GM18517 (cell line): ENCODE data around the gene LAPTM5.
A peak's percentile ranks its signal among the peaks of the same experiment; 100 is the strongest.

ENCODE experiments used
- ATAC-seq: cut with Tn5 transposase; IDR thresholded peaks from one replicate; pipeline ENCODE4 v1.9.1; 2021; ENCODE audit warnings: mild to moderate bottlenecking, moderate library complexity; ENCODE audit not compliant: unreplicated experiment

Gene LAPTM5

GRCh38 chr1:30720271-30721223 lies 37.0 kb downstream of the LAPTM5 start:
- no peak for ATAC-seq

GRCh38 chr1:30719406-30720270 lies 37.9 kb downstream of the LAPTM5 start:
- ATAC-seq = no peak

GRCh38 chr1:30718636-30719405 lies 38.8 kb downstream of the LAPTM5 start:
- ATAC-seq = peak; percentile 47

GRCh38 chr1:30718091-30718635 lies 39.4 kb downstream of the LAPTM5 start:
- ATAC-seq = peak; percentile 64

GRCh38 chr1:30716646-30717045 lies 40.9 kb downstream of the LAPTM5 start:
- ATAC-seq = no peak

GRCh38 chr1:30715886-30716285 lies 41.7 kb downstream of the LAPTM5 start:
- ATAC-seq = no peak

- ATAC-seq = no peak
Observed at GRCh38 chr1:30715216-30715615, 42.4 kb downstream of the LAPTM5 start.

- no peak for ATAC-seq
Observed at GRCh38 chr1:30714536-30715090, 43.0 kb downstream of the LAPTM5 start.

- no peak for ATAC-seq
Observed at GRCh38 chr1:30714025-30714424, 43.5 kb downstream of the LAPTM5 start.

GRCh38 chr1:30713311-30713710 lies 44.3 kb downstream of the LAPTM5 start:
- no peak for ATAC-seq

GRCh38 chr1:30712583-30712982 lies 45.0 kb downstream of the LAPTM5 start:
- ATAC-seq = no peak

- no peak for ATAC-seq
Observed at GRCh38 chr1:30710407-30710806, 47.2 kb downstream of the LAPTM5 start.

- ATAC-seq = no peak
Observed at GRCh38 chr1:30708361-30708728, 49.2 kb downstream of the LAPTM5 start.

- no peak for ATAC-seq
Observed at GRCh38 chr1:30707412-30708360, 49.9 kb downstream of the LAPTM5 start.

- ATAC-seq = no peak
Observed at GRCh38 chr1:30706528-30706927, 51.0 kb downstream of the LAPTM5 start.

- ATAC-seq = no peak
Observed at GRCh38 chr1:30705698-30706097, 51.9 kb downstream of the LAPTM5 start.

- ATAC-seq = no peak
Observed at GRCh38 chr1:30704765-30705509, 52.6 kb downstream of the LAPTM5 start.

- no peak for ATAC-seq
Observed at GRCh38 chr1:30704271-30704670, 53.3 kb downstream of the LAPTM5 start.

GRCh38 chr1:30702823-30703222 lies 54.8 kb downstream of the LAPTM5 start:
- no peak for ATAC-seq
